Peyer's patch (tissue), 4 donors: ENCODE measurements around the gene MDN1.

Experiments used
- POLR2A ChIP-seq, 2 donors: fragments of 450-650 bp; IDR thresholded peaks; one replicate each; pipeline ENCODE4 v1.5.1; 2017; ENCODE audit warnings: antibody characterized with exemption in 2 of 2, mild to moderate bottlenecking in 2 of 2, moderate library complexity in 2 of 2
- TF ChIP-seq, protein P1 (sequence below), 6 experiments: fragments of 450-650 bp in 4 of 6; fragments of 200-600 bp in 2 of 6; sonication (generic) in 1 of 6; IDR thresholded peaks; one replicate each; pipeline ENCODE4 v1.5.1; 2017 to 2019; ENCODE audit warnings: antibody characterized with exemption in 6 of 6, mild to moderate bottlenecking in 3 of 6, moderate library complexity in 1 of 6

DNA sequence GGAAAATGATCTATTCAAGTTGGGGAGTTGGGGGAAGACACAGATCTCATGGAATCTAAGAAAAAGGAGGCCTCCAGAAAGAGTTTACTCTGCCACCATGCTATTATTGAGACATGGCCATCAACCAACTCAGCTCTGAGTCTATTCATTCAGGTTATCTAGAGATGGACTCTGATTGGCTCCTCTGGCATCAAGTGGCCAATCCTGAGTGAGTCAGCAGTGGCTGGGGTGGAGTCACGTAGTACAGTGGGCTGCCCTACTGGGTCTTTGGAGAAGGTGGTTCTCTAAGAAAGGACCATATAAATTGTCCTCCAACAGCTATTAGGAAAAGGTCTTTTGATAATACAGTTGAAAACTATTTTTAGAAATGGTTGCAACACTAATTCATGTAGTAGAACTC lies 223.1 kb downstream of the MDN1 start:
- TF ChIP-seq, protein P1, sequence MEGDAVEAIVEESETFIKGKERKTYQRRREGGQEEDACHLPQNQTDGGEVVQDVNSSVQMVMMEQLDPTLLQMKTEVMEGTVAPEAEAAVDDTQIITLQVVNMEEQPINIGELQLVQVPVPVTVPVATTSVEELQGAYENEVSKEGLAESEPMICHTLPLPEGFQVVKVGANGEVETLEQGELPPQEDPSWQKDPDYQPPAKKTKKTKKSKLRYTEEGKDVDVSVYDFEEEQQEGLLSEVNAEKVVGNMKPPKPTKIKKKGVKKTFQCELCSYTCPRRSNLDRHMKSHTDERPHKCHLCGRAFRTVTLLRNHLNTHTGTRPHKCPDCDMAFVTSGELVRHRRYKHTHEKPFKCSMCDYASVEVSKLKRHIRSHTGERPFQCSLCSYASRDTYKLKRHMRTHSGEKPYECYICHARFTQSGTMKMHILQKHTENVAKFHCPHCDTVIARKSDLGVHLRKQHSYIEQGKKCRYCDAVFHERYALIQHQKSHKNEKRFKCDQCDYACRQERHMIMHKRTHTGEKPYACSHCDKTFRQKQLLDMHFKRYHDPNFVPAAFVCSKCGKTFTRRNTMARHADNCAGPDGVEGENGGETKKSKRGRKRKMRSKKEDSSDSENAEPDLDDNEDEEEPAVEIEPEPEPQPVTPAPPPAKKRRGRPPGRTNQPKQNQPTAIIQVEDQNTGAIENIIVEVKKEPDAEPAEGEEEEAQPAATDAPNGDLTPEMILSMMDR (IDR thresholded peaks at IDR 0.05) = no peak
- TF ChIP-seq POLR2A (IDR thresholded peaks at IDR 0.05) = no peak
